ENCODE data around the gene LRRC36. TPM values are rescaled to one million over a fixed set of nuclear protein-coding genes. Genes with fewer than 3 reads are reported as not detected.

LRRC36 gene
- total RNA-seq, 1 experiment from 2014 or later: 0.13 TPM

GRCh38 chr16:67345401-67345800 lies 18.8 kb downstream of the LRRC36 start (continued):
- no peak for TF ChIP-seq ERG (CRISPR knock-in tag; IDR thresholded peaks at IDR 0.05)
- TF ChIP-seq FOXP4 (CRISPR knock-in tag; IDR thresholded peaks at IDR 0.05): no peak
- TF ChIP-seq TCF7 (CRISPR knock-in tag; IDR thresholded peaks at IDR 0.05; ENCODE audit: low read depth): no peak
- TF ChIP-seq ZBTB21 (CRISPR knock-in tag; IDR thresholded peaks at IDR 0.05; ENCODE audit: borderline replicate concordance): no peak
- no peak for TF ChIP-seq ZMAT4 (CRISPR knock-in tag; IDR thresholded peaks at IDR 0.05)
- no peak for TF ChIP-seq JAZF1 (CRISPR knock-in tag; IDR thresholded peaks at IDR 0.05)

GRCh38 chr16:67346341-67346740 lies 19.7 kb downstream of the LRRC36 start:
- no peak for ATAC-seq
- H3K27me3 Mint-ChIP-seq (ENCODE audit: low read depth): peaks cover 3% of the 10 kb centered on the region; the same call in 1 of the 2 replicates
- TF ChIP-seq ATF3 (CRISPR knock-in tag; conservative IDR thresholded peaks at IDR 0.05): no peak
- no peak for TF ChIP-seq FOXJ3 (CRISPR knock-in tag; IDR thresholded peaks at IDR 0.05; ENCODE audit: borderline replicate concordance)
- TF ChIP-seq ATF1 (CRISPR knock-in tag; IDR thresholded peaks at IDR 0.05): no peak
- no peak for TF ChIP-seq ATF6 (CRISPR knock-in tag; IDR thresholded peaks at IDR 0.05)
- no peak for TF ChIP-seq NR1H2 (CRISPR knock-in tag; IDR thresholded peaks at IDR 0.05)
- no peak for TF ChIP-seq ELF4 (CRISPR knock-in tag; IDR thresholded peaks at IDR 0.05; ENCODE audit: low read depth)
- TF ChIP-seq MLX (CRISPR knock-in tag; IDR thresholded peaks at IDR 0.05): no peak
- TF ChIP-seq ZNF121 (CRISPR knock-in tag; IDR thresholded peaks at IDR 0.05): no peak
- no peak for TF ChIP-seq E2F4 (CRISPR knock-in tag; IDR thresholded peaks at IDR 0.05; ENCODE audit: borderline replicate concordance, low read depth)
- TF ChIP-seq FOXK1 (CRISPR knock-in tag; IDR thresholded peaks at IDR 0.05): no peak
- TF ChIP-seq ATF2 (CRISPR knock-in tag; IDR thresholded peaks at IDR 0.05; ENCODE audit: borderline replicate concordance, low read depth): no peak
- no peak for TF ChIP-seq ZMAT4 (CRISPR knock-in tag; IDR thresholded peaks at IDR 0.05)
- TF ChIP-seq TEAD4 (CRISPR knock-in tag; IDR thresholded peaks at IDR 0.05): no peak
- TF ChIP-seq ESRRA (CRISPR knock-in tag; IDR thresholded peaks at IDR 0.05; ENCODE audit: borderline replicate concordance): no peak
- TF ChIP-seq KAT7 (CRISPR knock-in tag; IDR thresholded peaks at IDR 0.05; ENCODE audit: borderline replicate concordance): no peak
- no peak for TF ChIP-seq GTF2I (CRISPR knock-in tag; conservative IDR thresholded peaks at IDR 0.05)
- no peak for TF ChIP-seq CREM (CRISPR knock-in tag; IDR thresholded peaks at IDR 0.05)
- TF ChIP-seq SOX15 (CRISPR knock-in tag; IDR thresholded peaks at IDR 0.05): no peak
- H3K4me3 Mint-ChIP-seq: no peak overlapping the region
- no peak overlapping the region for H3K27ac Mint-ChIP-seq
- DNase-seq (ENCODE audit: low spot score): no peak
- no peaks in the 10 kb centered on the region for H3K36me3 Mint-ChIP-seq
- H3K9me3 Mint-ChIP-seq: no peaks in the 10 kb centered on the region
- POLR2A ChIA-PET: no interaction called here
- CTCF ChIA-PET: interaction anchor here (0.8 to 1.6 kb wide), 5 partner anchors 13 to 86 kb away, joined by 3 to 6 read pairs (median 4); partner anchors contain the start of gene TPPP3
- no peaks in the 10 kb centered on the region for H3K4me1 Mint-ChIP-seq

Measured in WTC11 (cell line).